ENCODE results near the gene AKIRIN1. TPM values are rescaled to one million over a fixed set of nuclear protein-coding genes. Genes with fewer than 3 reads are reported as not detected.

Gene AKIRIN1
- total RNA-seq: 10 to 100 TPM; 28.4 to 54.4 (median 34.0) TPM

- TF ChIP-seq CTCF (IDR thresholded peaks at IDR 0.05; ENCODE audit: low read depth): no peak
Measured at GRCh38 chr1:38990738-38991637, at the start of gene AKIRIN1. TSS of gene AKIRIN1 (plus strand) at chr1:38991276. CDS start at chr1:38991381, 105 bp downstream.

- no peak for TF ChIP-seq CTCF (IDR thresholded peaks at IDR 0.05; ENCODE audit: low read depth)
Measured at GRCh38 chr1:38941527-38942019, 49.5 kb upstream of the AKIRIN1 start, which contains the start of gene RHBDL2. TSS of gene RHBDL2 (minus strand) at chr1:38941830. CDS start at chr1:38919212, 22,618 bp downstream.

GRCh38 chr1:38942664-38943428 lies 48.2 kb upstream of the AKIRIN1 start:
- no peak for TF ChIP-seq CTCF (IDR thresholded peaks at IDR 0.05; ENCODE audit: low read depth)

GRCh38 chr1:38944547-38944946 lies 46.5 kb upstream of the AKIRIN1 start:
- TF ChIP-seq CTCF (IDR thresholded peaks at IDR 0.05; ENCODE audit: low read depth): no peak

- no peak for TF ChIP-seq CTCF (IDR thresholded peaks at IDR 0.05; ENCODE audit: low read depth)
Measured at GRCh38 chr1:38950553-38950952, 40.5 kb upstream of the AKIRIN1 start.

GRCh38 chr1:38953433-38953860 lies 37.6 kb upstream of the AKIRIN1 start:
- TF ChIP-seq CTCF (IDR thresholded peaks at IDR 0.05; ENCODE audit: low read depth): no peak

- no peak for TF ChIP-seq CTCF (IDR thresholded peaks at IDR 0.05; ENCODE audit: low read depth)
Measured at GRCh38 chr1:38958967-38959366, 32.1 kb upstream of the AKIRIN1 start.

All from subcutaneous adipose tissue (tissue), 4 donors.